WTC11 (cell line): ENCODE data around the gene MAP2K1.

Source experiments
- AFF4 ChIP-seq: sonication (generic); formaldehyde crosslinking; IDR thresholded peaks from 2 replicates; pipeline ENCODE4 v1.8.1; 2023; ENCODE audit warnings: mild to moderate bottlenecking, missing genetic modification reagents, borderline replicate concordance
- ATF1 ChIP-seq: sonication (generic); formaldehyde crosslinking; IDR thresholded peaks from 2 replicates; pipeline ENCODE4 v1.8.1; 2023; ENCODE audit warnings: mild to moderate bottlenecking, moderate library complexity, missing genetic modification reagents
- CTCF ChIP-seq: fragments of 200-600 bp; IDR thresholded peaks from 2 replicates; pipeline ENCODE4 v1.8.0; 2022; ENCODE audit warnings: antibody characterized with exemption
- FOXP1 ChIP-seq: sonication (generic); formaldehyde crosslinking; IDR thresholded peaks from 2 replicates; pipeline ENCODE4 v1.8.0; 2022; ENCODE audit warnings: missing genetic modification reagents, mild to moderate bottlenecking, moderate library complexity, borderline replicate concordance
- MYBL2 ChIP-seq: sonication (generic); formaldehyde crosslinking; IDR thresholded peaks from 2 replicates; pipeline ENCODE4 v1.8.1; 2023; ENCODE audit warnings: mild to moderate bottlenecking, moderate library complexity, missing genetic modification reagents
- RELA ChIP-seq: sonication (generic); formaldehyde crosslinking; IDR thresholded peaks from 2 replicates; pipeline ENCODE4 v1.8.1; 2022; ENCODE audit warnings: missing genetic modification reagents, mild to moderate bottlenecking, borderline replicate concordance
- SP1 ChIP-seq: sonication (generic); formaldehyde crosslinking; conservative IDR thresholded peaks from 2 replicates; pipeline ENCODE4 v1.8.1; 2022; ENCODE audit warnings: missing genetic modification reagents
- TF ChIP-seq, protein P1 (sequence below): fragments of 250-450 bp; sonication (Bioruptor Pico); IDR thresholded peaks from 2 replicates; pipeline ENCODE4 v1.8.0; 2021; ENCODE audit warnings: mild to moderate bottlenecking
- TF ChIP-seq, protein P2 (sequence below): sonication (generic); formaldehyde crosslinking; IDR thresholded peaks from 2 replicates; pipeline ENCODE4 v1.8.1; 2023; ENCODE audit warnings: mild to moderate bottlenecking, missing genetic modification reagents

DNA sequence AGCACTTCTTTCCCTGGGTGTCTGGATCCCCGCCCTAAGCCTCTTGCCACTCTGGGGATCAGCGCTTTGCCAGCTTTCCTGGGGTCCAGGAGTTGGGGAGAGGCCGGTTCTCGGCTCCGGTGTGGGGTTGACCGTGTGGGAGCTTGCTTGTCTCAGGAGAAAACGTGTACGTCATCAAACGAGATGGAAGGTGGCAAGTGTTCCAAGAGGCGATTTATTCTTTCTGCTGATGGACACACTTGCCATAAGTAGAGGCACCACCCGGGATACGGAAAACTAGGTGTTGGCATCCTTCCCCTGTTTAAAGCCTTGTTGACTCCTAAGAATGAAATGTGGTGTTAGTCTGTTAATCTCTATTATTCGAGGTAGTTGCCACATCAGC lies 118.7 kb downstream of the MAP2K1 start:
- TF ChIP-seq, protein P1, sequence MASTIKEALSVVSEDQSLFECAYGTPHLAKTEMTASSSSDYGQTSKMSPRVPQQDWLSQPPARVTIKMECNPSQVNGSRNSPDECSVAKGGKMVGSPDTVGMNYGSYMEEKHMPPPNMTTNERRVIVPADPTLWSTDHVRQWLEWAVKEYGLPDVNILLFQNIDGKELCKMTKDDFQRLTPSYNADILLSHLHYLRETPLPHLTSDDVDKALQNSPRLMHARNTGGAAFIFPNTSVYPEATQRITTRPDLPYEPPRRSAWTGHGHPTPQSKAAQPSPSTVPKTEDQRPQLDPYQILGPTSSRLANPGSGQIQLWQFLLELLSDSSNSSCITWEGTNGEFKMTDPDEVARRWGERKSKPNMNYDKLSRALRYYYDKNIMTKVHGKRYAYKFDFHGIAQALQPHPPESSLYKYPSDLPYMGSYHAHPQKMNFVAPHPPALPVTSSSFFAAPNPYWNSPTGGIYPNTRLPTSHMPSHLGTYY (CRISPR knock-in tag): no peak
- no peak for TF ChIP-seq CTCF
- no peak for TF ChIP-seq ATF1
- no peak for TF ChIP-seq MYBL2
- no peak for TF ChIP-seq AFF4
- TF ChIP-seq, protein P2, sequence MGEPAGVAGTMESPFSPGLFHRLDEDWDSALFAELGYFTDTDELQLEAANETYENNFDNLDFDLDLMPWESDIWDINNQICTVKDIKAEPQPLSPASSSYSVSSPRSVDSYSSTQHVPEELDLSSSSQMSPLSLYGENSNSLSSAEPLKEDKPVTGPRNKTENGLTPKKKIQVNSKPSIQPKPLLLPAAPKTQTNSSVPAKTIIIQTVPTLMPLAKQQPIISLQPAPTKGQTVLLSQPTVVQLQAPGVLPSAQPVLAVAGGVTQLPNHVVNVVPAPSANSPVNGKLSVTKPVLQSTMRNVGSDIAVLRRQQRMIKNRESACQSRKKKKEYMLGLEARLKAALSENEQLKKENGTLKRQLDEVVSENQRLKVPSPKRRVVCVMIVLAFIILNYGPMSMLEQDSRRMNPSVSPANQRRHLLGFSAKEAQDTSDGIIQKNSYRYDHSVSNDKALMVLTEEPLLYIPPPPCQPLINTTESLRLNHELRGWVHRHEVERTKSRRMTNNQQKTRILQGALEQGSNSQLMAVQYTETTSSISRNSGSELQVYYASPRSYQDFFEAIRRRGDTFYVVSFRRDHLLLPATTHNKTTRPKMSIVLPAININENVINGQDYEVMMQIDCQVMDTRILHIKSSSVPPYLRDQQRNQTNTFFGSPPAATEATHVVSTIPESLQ (CRISPR knock-in tag): no peak
- no peak for TF ChIP-seq RELA (CRISPR knock-in tag)
- TF ChIP-seq SP1 (CRISPR knock-in tag): no peak
- TF ChIP-seq FOXP1: no peak
